Activated CD8-positive, alpha-beta T cell treated with anti-CD3 and anti-CD28 coated beads for 36 hours (primary cell): ENCODE results near the gene ERC2. TPM values are rescaled to one million over a fixed set of nuclear protein-coding genes. Genes with fewer than 3 reads are reported as not detected.

Experiments used
- ATAC-seq: fragments of 200-7000 bp; cut with Tn5 transposase; one replicate; pipeline ENCODE4 v1.10.0; 2021; ENCODE audit warnings: mild to moderate bottlenecking, moderate library complexity
- CTCF ChIA-PET: fragments of 350-600 bp; sonication (Branson Sonifier 250); formaldehyde crosslinking; loops from one replicate; lab custom pipeline; 2021; ENCODE audit warnings: antibody characterized with exemption; lab: Charles Lee
- POLR2A ChIA-PET: fragments of 350-600 bp; sonication (Branson Sonifier 250); formaldehyde crosslinking; loops from one replicate; lab custom pipeline; 2021; ENCODE audit warnings: antibody characterized with exemption; lab: Charles Lee
- DNase-seq: peaks from one replicate; pipeline ENCODE4 v3.0.0-alpha.2; 2020
- H3K27ac Mint-ChIP-seq: one replicate; pipeline ENCODE4 v1.8.0; 2021; ENCODE audit warnings: mild to moderate bottlenecking, mixed read lengths
- H3K27me3 Mint-ChIP-seq: one replicate; pipeline ENCODE4 v1.8.0; 2021; ENCODE audit warnings: mixed read lengths
- H3K36me3 Mint-ChIP-seq: one replicate; pipeline ENCODE4 v1.8.0; 2021; ENCODE audit warnings: low read depth, mixed read lengths
- H3K4me1 Mint-ChIP-seq: one replicate; pipeline ENCODE4 v1.8.0; 2021; ENCODE audit warnings: low read depth, mixed read lengths
- H3K4me3 Mint-ChIP-seq: one replicate; pipeline ENCODE4 v1.8.0; 2021; ENCODE audit warnings: mild to moderate bottlenecking, moderate library complexity, mixed read lengths
- H3K9me3 Mint-ChIP-seq: one replicate; pipeline ENCODE4 v1.8.0; 2021; ENCODE audit warnings: mixed read lengths
- CTCF ChIP-seq: fragments of 200-600 bp; IDR thresholded peaks from one replicate; pipeline ENCODE4 v1.8.0; 2022; ENCODE audit warnings: antibody characterized with exemption, mild to moderate bottlenecking
- intact Hi-C: fragments of 100-400 bp; cut with micrococcal nuclease; formaldehyde crosslinking; loops from one replicate; pipeline ENCODE4 v1.10.0; 2022
- total RNA-seq, 2 experiments: library from RNA; stranded (reverse); gene quantifications; one replicate each; pipeline ENCODE4 v1.2.3, GENCODE V29; 2021

Gene ERC2
- total RNA-seq, 2 experiments from 2014 or later = 0.18 to 0.52 TPM

GRCh38 chr3:55541016-55541415, 927.3 kb downstream of the ERC2 start:
- Mint-ChIP-seq H3K27ac (no peak overlapping the region), H3K27me3 (no peaks in the 10 kb centered on the region), H3K9me3 (no peaks in the 10 kb centered on the region), H3K4me3 (no peak overlapping the region), H3K4me1 (no peaks in the 10 kb centered on the region), H3K36me3 (no peaks in the 10 kb centered on the region)
- ChIA-PET CTCF (no interaction called here), POLR2A (no interaction called here)
- intact Hi-C loops = no loop called here
- no peak for TF ChIP-seq CTCF
- no peak for ATAC-seq
- DNase-seq = no peak

GRCh38 chr3:55540579-55540978, 927.7 kb downstream of the ERC2 start:
- Mint-ChIP-seq H3K4me3 (no peak overlapping the region), H3K4me1 (no peaks in the 10 kb centered on the region), H3K27ac (no peak overlapping the region), H3K9me3 (no peaks in the 10 kb centered on the region), H3K27me3 (no peaks in the 10 kb centered on the region), H3K36me3 (no peaks in the 10 kb centered on the region)
- no peak for ATAC-seq
- ChIA-PET CTCF (no interaction called here), POLR2A (no interaction called here)
- intact Hi-C loops = no loop called here
- TF ChIP-seq CTCF = no peak
- no peak for DNase-seq

GRCh38 chr3:55538158-55538557, 930.1 kb downstream of the ERC2 start:
- CTCF ChIA-PET = no interaction called here
- Mint-ChIP-seq H3K4me3 (no peak overlapping the region), H3K36me3 (no peaks in the 10 kb centered on the region), H3K9me3 (no peaks in the 10 kb centered on the region), H3K27me3 (no peaks in the 10 kb centered on the region), H3K4me1 (no peaks in the 10 kb centered on the region), H3K27ac (no peak overlapping the region)
- TF ChIP-seq CTCF = no peak
- ATAC-seq (no peak), DNase-seq (no peak)
- POLR2A ChIA-PET = no interaction called here
- intact Hi-C loops = no loop called here

GRCh38 chr3:55537563-55537962, 930.7 kb downstream of the ERC2 start:
- POLR2A ChIA-PET = no interaction called here
- DNase-seq = no peak
- no peaks in the 10 kb centered on the region for H3K36me3 Mint-ChIP-seq
- H3K4me3 Mint-ChIP-seq = no peak overlapping the region
- no peaks in the 10 kb centered on the region for H3K9me3 Mint-ChIP-seq
- TF ChIP-seq CTCF = no peak
- intact Hi-C loops = no loop called here
- ATAC-seq = no peak
- H3K4me1 Mint-ChIP-seq = no peaks in the 10 kb centered on the region
- CTCF ChIA-PET = no interaction called here
- H3K27ac Mint-ChIP-seq = no peak overlapping the region
- no peaks in the 10 kb centered on the region for H3K27me3 Mint-ChIP-seq

- intact Hi-C loops = no loop called here
- DNase-seq = no peak
- no peaks in the 10 kb centered on the region for H3K27me3 Mint-ChIP-seq
- ChIA-PET CTCF (no interaction called here), POLR2A (no interaction called here)
- no peak overlapping the region for H3K4me3 Mint-ChIP-seq
- TF ChIP-seq CTCF = no peak
- no peak for ATAC-seq
- no peaks in the 10 kb centered on the region for H3K36me3 Mint-ChIP-seq
- no peaks in the 10 kb centered on the region for H3K4me1 Mint-ChIP-seq
- H3K9me3 Mint-ChIP-seq = no peaks in the 10 kb centered on the region
- no peak overlapping the region for H3K27ac Mint-ChIP-seq
These were observed 931.1 kb downstream of the ERC2 start for GRCh38 chr3:55537129-55537528.
